GM21786 (cell line): ENCODE measurements around the gene FBLN1.

Experiments
- ATAC-seq: cut with Tn5 transposase; IDR thresholded peaks from one replicate; pipeline ENCODE4 v1.9.1; 2021; ENCODE audit not compliant: unreplicated experiment

The FBLN1 gene

GRCh38 chr22:45564349-45565030 is 61.8 kb downstream of the FBLN1 start:
- ATAC-seq: no peak

- ATAC-seq: no peak
Observed at GRCh38 chr22:45565171-45565570, 62.5 kb downstream of the FBLN1 start.

- no peak for ATAC-seq
Observed at GRCh38 chr22:45565973-45566372, 63.3 kb downstream of the FBLN1 start.

GRCh38 chr22:45568213-45568612 is 65.5 kb downstream of the FBLN1 start:
- ATAC-seq: no peak

GRCh38 chr22:45571089-45571488 is 68.4 kb downstream of the FBLN1 start:
- no peak for ATAC-seq

GRCh38 chr22:45572444-45572843 is 69.8 kb downstream of the FBLN1 start:
- ATAC-seq: no peak

- ATAC-seq: no peak
Observed at GRCh38 chr22:45574069-45574703, 71.5 kb downstream of the FBLN1 start.

- ATAC-seq: no peak
Observed at GRCh38 chr22:45575173-45575572, 72.5 kb downstream of the FBLN1 start.

GRCh38 chr22:45575607-45576272 is 73.1 kb downstream of the FBLN1 start:
- no peak for ATAC-seq

GRCh38 chr22:45576273-45576625 is 73.6 kb downstream of the FBLN1 start:
- no peak for ATAC-seq

- ATAC-seq: no peak
Observed at GRCh38 chr22:45576730-45577464, 74.2 kb downstream of the FBLN1 start.

GRCh38 chr22:45577746-45578523 is 75.3 kb downstream of the FBLN1 start:
- ATAC-seq: no peak

- ATAC-seq: no peak
Observed at GRCh38 chr22:45578524-45579147, 76.0 kb downstream of the FBLN1 start.

- no peak for ATAC-seq
Observed at GRCh38 chr22:45579306-45579705, 76.6 kb downstream of the FBLN1 start.

- no peak for ATAC-seq
Observed at GRCh38 chr22:45579806-45580725, 77.4 kb downstream of the FBLN1 start.

- ATAC-seq: no peak
Observed at GRCh38 chr22:45580726-45581381, 78.2 kb downstream of the FBLN1 start.

- ATAC-seq: no peak
Observed at GRCh38 chr22:45581549-45582080, 78.9 kb downstream of the FBLN1 start.

- ATAC-seq: no peak
Observed at GRCh38 chr22:45582236-45582954, 79.7 kb downstream of the FBLN1 start.
